CMK (cell line): ENCODE results near the gene ZNF319.

Experiments
- DNase-seq: peaks from one replicate; pipeline ENCODE4 v3.0.0-alpha.2; 2010; ENCODE audit warnings: low read depth

Gene ZNF319

GRCh38 chr16:58037365-58038057, 37.0 kb upstream of the ZNF319 start:
- DNase-seq = no peak

- DNase-seq = no peak
These were observed 36.5 kb upstream of the ZNF319 start for GRCh38 chr16:58036943-58037342.

- no peak for DNase-seq
These were observed 35.1 kb upstream of the ZNF319 start for GRCh38 chr16:58035356-58036170.

- DNase-seq = no peak
These were observed 34.3 kb upstream of the ZNF319 start for GRCh38 chr16:58034774-58035173.

- DNase-seq = no peak
These were observed 33.7 kb upstream of the ZNF319 start for GRCh38 chr16:58034128-58034685.

GRCh38 chr16:58032710-58033293, 32.3 kb upstream of the ZNF319 start:
- DNase-seq = no peak

GRCh38 chr16:58031016-58031800, 30.7 kb upstream of the ZNF319 start:
- DNase-seq = peak; percentile 44

- no peak for DNase-seq
These were observed 29.8 kb upstream of the ZNF319 start for GRCh38 chr16:58030136-58030840.

- DNase-seq = no peak
These were observed 28.9 kb upstream of the ZNF319 start for GRCh38 chr16:58029410-58029809.

- no peak for DNase-seq
These were observed 28.1 kb upstream of the ZNF319 start for GRCh38 chr16:58028541-58029070.

- no peak for DNase-seq
These were observed 27.5 kb upstream of the ZNF319 start for GRCh38 chr16:58027916-58028455.

- DNase-seq = no peak
These were observed 26.9 kb upstream of the ZNF319 start for GRCh38 chr16:58027161-58027915.

- DNase-seq = no peak
These were observed 26.3 kb upstream of the ZNF319 start for GRCh38 chr16:58026705-58027160.

- no peak for DNase-seq
These were observed 25.8 kb upstream of the ZNF319 start for GRCh38 chr16:58026139-58026704.

GRCh38 chr16:58025351-58026138, 25.1 kb upstream of the ZNF319 start, which contains the start of gene MMP15:
Gene MMP15 (plus strand): TSS chr16:58025754. CDS start chr16:58026351, 597 bp downstream.
- peak; percentile 45 for DNase-seq

- DNase-seq = no peak
These were observed 24.2 kb upstream of the ZNF319 start for GRCh38 chr16:58024486-58025350.

GRCh38 chr16:58022601-58023371, 22.3 kb upstream of the ZNF319 start:
- no peak for DNase-seq
